Renal cortex interstitium (tissue), 11 donors: ENCODE data around the gene ORAI1. TPM values are rescaled to one million over a fixed set of nuclear protein-coding genes. Genes with fewer than 3 reads are reported as not detected.
"Not testable (repeated sequence)": the region's sequence is repeated elsewhere in the genome, so short reads cannot be mapped to it uniquely, and the experiment has no call there.

Experiments used
- DNase-seq, 11 donors: peaks; one replicate each; pipeline ENCODE4 v3.0.0-alpha.2; 2013; ENCODE audit warnings: low read depth in 9 of 11, low spot score in 4 of 11; ENCODE audit errors: extremely low read depth in 1 of 11
- polyA plus RNA-seq, 3 donors: library from polyadenylated mRNA; unstranded; fragments of 120-200 nt; gene quantifications; one replicate each; pipeline ENCODE4 v1.2.1, GENCODE V29; 2013; ENCODE audit not compliant: insufficient read length in 3 of 3

The ORAI1 gene
- polyA plus RNA-seq, 3 donors = 10.2 to 15.1 (median 13.1) TPM

DNA sequence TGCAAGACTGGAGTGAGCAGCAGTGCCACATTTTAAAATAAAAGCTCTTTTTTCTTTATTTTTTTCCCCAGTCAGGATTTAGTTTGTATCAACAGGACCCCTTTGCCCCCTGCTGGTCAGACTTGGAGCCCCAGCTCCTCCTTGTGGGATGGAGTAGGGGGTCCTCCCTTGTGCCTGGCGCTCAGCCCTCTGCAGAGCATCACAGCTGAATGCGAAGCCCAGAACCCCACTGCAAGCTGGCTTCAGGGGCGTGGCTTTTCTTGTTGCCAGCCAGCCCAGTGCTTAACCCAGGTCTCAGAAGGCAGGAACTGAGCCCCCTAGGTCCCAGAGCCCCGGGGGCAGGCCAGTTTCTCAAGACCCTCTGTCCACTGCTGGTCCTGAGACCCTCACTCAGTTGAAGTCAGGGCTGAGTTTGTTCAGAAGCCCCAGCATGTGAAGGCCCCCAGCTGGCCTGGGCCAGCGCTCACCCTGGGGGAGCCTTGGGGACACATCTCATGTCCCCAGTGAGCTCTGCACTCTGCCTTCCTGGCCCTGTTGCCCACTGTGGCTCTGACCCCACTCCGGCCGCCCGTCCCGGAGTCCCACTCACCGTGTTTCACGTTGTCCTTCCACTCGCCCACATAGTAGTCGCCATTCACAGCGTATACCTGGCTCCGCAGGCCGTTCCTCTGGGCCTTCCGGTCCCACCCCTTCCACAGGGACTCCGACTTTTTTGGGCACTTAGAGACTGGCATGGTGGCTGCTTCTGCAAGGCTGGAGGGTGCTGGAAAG, 42.6 kb downstream of the ORAI1 start:
- peak in 4 of 11 donors; percentile 43 to 56 (median 48) for DNase-seq

DNA sequence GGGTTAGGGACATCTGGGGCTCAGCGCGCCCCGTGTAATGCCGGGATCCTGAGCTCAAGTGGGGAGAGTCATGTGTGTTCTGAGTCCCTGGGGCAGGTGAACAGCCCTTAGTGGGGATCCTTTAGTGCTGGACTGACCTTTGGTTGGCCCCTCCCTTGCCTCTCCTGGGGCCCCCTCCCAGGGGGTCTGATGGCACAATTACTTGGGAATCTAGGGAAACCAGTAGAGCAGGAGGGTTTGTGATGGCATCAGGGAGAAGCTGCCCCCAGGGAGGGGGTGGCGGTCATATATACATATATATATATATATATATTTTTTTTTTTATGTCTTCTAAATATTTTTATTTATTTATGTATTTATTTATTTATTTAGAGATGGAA, 43.2 kb downstream of the ORAI1 start, which contains the start of gene MORN3:
TSS of gene MORN3 (minus strand) at position 134 of the 380 bp plus-strand sequence. CDS start 171 bp downstream, outside the sequence.
- no peak for DNase-seq

DNA sequence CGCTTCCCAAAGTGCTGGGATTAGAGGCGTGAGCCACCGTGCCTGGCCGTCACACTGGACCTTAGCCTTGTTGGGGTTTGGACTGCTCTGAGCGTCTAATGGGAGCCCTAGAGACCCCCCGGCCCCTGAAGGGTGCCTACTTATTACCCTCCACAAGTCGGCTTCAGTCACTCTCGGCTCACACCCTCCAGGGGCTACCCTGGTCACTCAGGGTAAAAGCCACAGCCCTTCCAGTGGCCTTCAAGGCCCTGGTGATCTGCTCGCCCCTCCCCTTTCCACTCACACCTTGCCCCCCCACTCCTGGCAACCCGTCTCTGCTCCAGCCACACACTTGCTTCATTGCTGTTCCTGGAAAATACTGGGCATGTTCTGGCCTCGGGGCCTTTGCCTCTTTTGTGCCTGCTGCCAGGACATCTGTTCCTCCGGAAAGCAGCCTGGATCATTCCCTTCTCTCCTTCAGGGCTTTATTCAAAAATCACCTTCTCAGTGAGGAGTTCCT, 46.7 kb downstream of the ORAI1 start:
- no peak for DNase-seq

- no peak for DNase-seq
Measured at GRCh38 chr12:121676190-121676589, 49.9 kb downstream of the ORAI1 start.

DNA sequence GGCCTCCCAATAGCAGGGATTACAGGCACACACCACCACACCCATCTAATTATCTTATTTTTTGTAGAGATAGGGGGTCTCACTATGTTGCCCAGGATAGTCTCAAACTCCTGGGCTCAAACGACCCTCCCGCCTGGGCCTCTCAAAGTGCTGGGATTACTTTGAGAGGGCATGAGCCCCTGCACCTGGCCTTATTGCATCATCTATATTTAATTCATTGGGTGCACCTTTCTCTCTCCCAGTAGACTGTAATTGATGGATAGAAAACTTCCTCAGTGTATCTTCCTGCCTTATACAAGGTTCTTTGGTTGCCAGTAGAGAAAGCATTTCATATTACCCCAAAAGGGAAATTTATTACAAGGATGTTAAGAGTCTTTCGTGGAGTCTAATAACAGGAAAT, 52.0 kb downstream of the ORAI1 start:
- DNase-seq = no peak

- no peak for DNase-seq
Measured at GRCh38 chr12:121678716-121679300, 52.5 kb downstream of the ORAI1 start.

- DNase-seq = not testable (repeated sequence)
Measured at GRCh38 chr12:121679661-121680197, 53.4 kb downstream of the ORAI1 start.

- no peak for DNase-seq
Measured at GRCh38 chr12:121688966-121689365, 62.6 kb downstream of the ORAI1 start.

DNA sequence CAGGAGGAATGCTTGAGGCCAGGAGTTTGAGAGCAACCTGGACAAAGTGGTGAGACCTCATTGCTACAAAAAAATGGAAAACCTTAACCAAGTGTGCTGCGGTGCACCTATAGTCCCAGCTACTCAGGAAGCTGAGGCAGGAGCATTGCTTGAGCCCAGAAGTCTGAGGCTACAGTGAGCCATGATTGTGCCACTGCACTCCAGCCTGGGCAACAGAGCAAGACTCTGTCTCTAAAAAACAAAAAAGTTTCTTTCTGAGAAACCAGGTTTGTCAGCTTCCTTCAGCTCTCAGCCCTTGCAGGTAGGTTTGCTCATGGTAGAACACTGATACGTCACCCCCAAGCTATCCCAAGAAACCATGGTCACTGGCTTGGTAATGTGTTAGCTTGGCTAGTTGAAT, 63.1 kb downstream of the ORAI1 start:
- DNase-seq = no peak

Other genes starting within 250 kb of the ORAI1 start
- 10 to 100 TPM; 43.9 to 47.5 (median 43.9) TPM for gene RNF34, start 226.4 kb upstream of the ORAI1 start, polyA plus RNA-seq
- gene KDM2B, start 45.5 kb upstream of the ORAI1 start, polyA plus RNA-seq = 10 to 100 TPM; 71.6 to 80.4 (median 80.0) TPM
- 1 to 10 TPM; 1.7 to 2.2 (median 1.9) TPM for gene MORN3, start 43.1 kb downstream of the ORAI1 start, polyA plus RNA-seq
- 10 to 100 TPM in 2 of 3 donors, 1 to 10 TPM in 1; 9.8 to 18.2 (median 10.7) TPM for gene TMEM120B, start 86.2 kb downstream of the ORAI1 start, polyA plus RNA-seq
- 10 to 100 TPM; 12.6 to 17.9 (median 13.4) TPM for gene RHOF, start 167.2 kb downstream of the ORAI1 start, polyA plus RNA-seq
- 10 to 100 TPM; 14.1 to 17.3 (median 17.1) TPM for gene SETD1B, start 177.5 kb downstream of the ORAI1 start, polyA plus RNA-seq
- 1 to 10 TPM; 3.2 to 5.0 (median 3.5) TPM for gene HPD, start 232.3 kb downstream of the ORAI1 start, polyA plus RNA-seq